OCI-LY7 (cell line): ENCODE measurements around the gene ACP3. TPM values are rescaled to one million over a fixed set of nuclear protein-coding genes. Genes with fewer than 3 reads are reported as not detected.

Source experiments
- BruUV-seq: library from RNA; stranded (reverse); fragments of 400-500 nt; replicated peaks from 2 replicates; lab custom pipeline; 2021; lab: Mats Ljungman, UMichigan
- CTCF ChIA-PET: fragments of 300-600 bp; sonication (Branson Sonifier 250); formaldehyde crosslinking; loops from one replicate; lab custom pipeline; 2022; ENCODE audit warnings: antibody characterized with exemption; ENCODE audit not compliant: unreplicated experiment; lab: Charles Lee
- POLR2A ChIA-PET: fragments of 300-600 bp; sonication (Branson Sonifier 250); formaldehyde crosslinking; loops from one replicate; lab custom pipeline; 2022; ENCODE audit warnings: antibody characterized with exemption; lab: Charles Lee
- DNase-seq: peaks from one replicate; pipeline ENCODE4 v3.0.0-alpha.2; 2015; ENCODE audit warnings: low spot score
- H2AFZ ChIP-seq: fragments of 200-600 bp; sonication (generic), shearing (Covaris generic); 2 replicates; pipeline ENCODE4 v1.6.1; 2014; ENCODE audit warnings: mild to moderate bottlenecking, antibody characterized with exemption, low read length, moderate library complexity
- H3K27ac ChIP-seq: fragments of 200-600 bp; sonication (generic); 2 replicates; pipeline ENCODE4 v1.5.1; 2014; ENCODE audit warnings: mixed run types, low read depth, mild to moderate bottlenecking, moderate library complexity, low read length, inconsistent platforms; ENCODE audit not compliant: poor library complexity, severe bottlenecking
- H3K36me3 ChIP-seq: fragments of 200-600 bp; sonication (generic); 2 replicates; pipeline ENCODE4 v1.6.1; 2014; ENCODE audit warnings: mild to moderate bottlenecking, antibody characterized with exemption, low read length, moderate library complexity, mixed read lengths; ENCODE audit not compliant: insufficient read depth
- H3K4me1 ChIP-seq: fragments of 200-600 bp; sonication (generic); 2 replicates; pipeline ENCODE4 v1.5.1; 2014; ENCODE audit warnings: mild to moderate bottlenecking, low read length; ENCODE audit not compliant: insufficient read depth, poor library complexity, severe bottlenecking
- H3K4me2 ChIP-seq: fragments of 200-600 bp; sonication (generic); 2 replicates; pipeline ENCODE4 v1.6.1; 2014; ENCODE audit warnings: mild to moderate bottlenecking, low read length
- H3K4me3 ChIP-seq: fragments of 200-600 bp; sonication (generic); 2 replicates; pipeline ENCODE4 v1.5.1; 2014; ENCODE audit warnings: mild to moderate bottlenecking, low read depth, low read length; ENCODE audit not compliant: poor library complexity, severe bottlenecking
- H3K79me2 ChIP-seq: fragments of 200-600 bp; sonication (generic); 2 replicates; pipeline ENCODE4 v1.6.1; 2016; ENCODE audit warnings: low read depth, mild to moderate bottlenecking, low read length, moderate library complexity, mixed read lengths; ENCODE audit not compliant: insufficient read depth
- H3K9me2 ChIP-seq: fragments of 200-600 bp; sonication (generic); 2 replicates; pipeline ENCODE4 v1.6.1; 2016; ENCODE audit warnings: mild to moderate bottlenecking, low read length, mixed read lengths; ENCODE audit not compliant: insufficient read depth
- H3K9me3 ChIP-seq: fragments of 200-600 bp; sonication (generic); 2 replicates; pipeline ENCODE4 v1.6.1; 2014; ENCODE audit warnings: mild to moderate bottlenecking, mixed run types, low read length, mixed read lengths
- H4K20me1 ChIP-seq: fragments of 200-600 bp; sonication (generic); 2 replicates; pipeline ENCODE4 v1.6.1; 2014; ENCODE audit warnings: mild to moderate bottlenecking, antibody characterized with exemption, low read length, moderate library complexity, mixed read lengths; ENCODE audit not compliant: insufficient read depth
- CTCF ChIP-seq: fragments of 200-600 bp; sonication (generic); conservative IDR thresholded peaks from 2 replicates; pipeline ENCODE4 v1.5.1; 2014; ENCODE audit warnings: mild to moderate bottlenecking, antibody characterized with exemption, low read length, moderate library complexity, mixed read lengths
- EZH2phosphoT487 ChIP-seq: fragments of 200-600 bp; sonication (generic); IDR thresholded peaks from 2 replicates; pipeline ENCODE4 v1.6.1; 2018; ENCODE audit warnings: low read depth, borderline replicate concordance, mild to moderate bottlenecking, mixed run types, antibody characterized with exemption, low read length, moderate library complexity, mixed read lengths
- intact Hi-C: fragments of 100-400 bp; cut with micrococcal nuclease; formaldehyde crosslinking; loops from one replicate; pipeline ENCODE4 v1.10.0; 2022; ENCODE audit not compliant: unreplicated experiment
- total RNA-seq, 2 experiments: library from RNA; depleted of rRNA in 1 of 2; stranded (reverse); fragments of >200 nt in 1 of 2; shearing (Covaris generic) in 1 of 2; gene quantifications; 2 replicates each; pipeline ENCODE4 v1.2.3, GENCODE V29; 2014 to 2022

Gene ACP3
- total RNA-seq, 2 experiments from 2014 or later, result 4.1 to 13.7 TPM

GRCh38 chr3:132406587-132406986, 89.4 kb downstream of the ACP3 start:
- ChIA-PET CTCF (no interaction called here), POLR2A (interaction anchor here (0.7 to 1.5 kb wide), 6 partner anchors 9 to 268 kb away, joined by 3 to 5 read pairs (median 4); partner anchors contain the start of gene DNAJC13)
- H3K36me3 ChIP-seq, result no peaks in the 10 kb centered on the region
- H2AFZ ChIP-seq, result peak overlapping the region; percentile 56; the same call in 1 of the 2 replicates
- no peak for DNase-seq
- H3K9me2 ChIP-seq, result no peaks in the 10 kb centered on the region
- H3K27ac ChIP-seq, result no peak overlapping the region
- peak overlapping the region; percentile 38 for H3K4me2 ChIP-seq
- H4K20me1 ChIP-seq, result no peaks in the 10 kb centered on the region
- no TSS peak for BruUV-seq
- no peaks in the 10 kb centered on the region for H3K9me3 ChIP-seq
- TF ChIP-seq CTCF (no peak), EZH2phosphoT487 (no peak)
- intact Hi-C loops, result no loop called here
- peaks cover 29% of the 10 kb centered on the region for H3K4me1 ChIP-seq
- H3K4me3 ChIP-seq, result peak overlapping the region; percentile 16
- H3K79me2 ChIP-seq, result no peaks in the 10 kb centered on the region

GRCh38 chr3:132407025-132407424, 89.8 kb downstream of the ACP3 start:
- Histone ChIP-seq H4K20me1 (no peaks in the 10 kb centered on the region), H3K79me2 (no peaks in the 10 kb centered on the region), H2AFZ (peak overlapping the region; percentile 56), H3K4me2 (peak overlapping the region; percentile 38), H3K4me3 (peak overlapping the region; percentile 16), H3K4me1 (peaks cover 29% of the 10 kb centered on the region), H3K36me3 (no peaks in the 10 kb centered on the region), H3K9me2 (no peaks in the 10 kb centered on the region), H3K27ac (no peak overlapping the region), H3K9me3 (no peaks in the 10 kb centered on the region)
- ChIA-PET POLR2A (interaction anchor here (1.2 to 1.5 kb wide), 2 partner anchors 9 to 56 kb away, joined by 3 to 4 read pairs; no protein-coding TSS in a partner anchor), CTCF (no interaction called here)
- peak; percentile 30 for DNase-seq
- intact Hi-C loops, result no loop called here
- no TSS peak for BruUV-seq
- TF ChIP-seq CTCF, result no peak
- TF ChIP-seq EZH2phosphoT487, result no peak

Other genes with a start within 250 kb of the ACP3 start
- 22.8 and 30.7 TPM in 2 replicates for gene DNAJC13, start 100.1 kb downstream of the ACP3 start, total RNA-seq (2014; rRNA removed; shearing (Covaris generic))
- gene DNAJC13, start 100.1 kb downstream of the ACP3 start, total RNA-seq (2022), result 42.7 and 46.1 TPM in 2 replicates